Measurements from ENCODE around the gene ADRA2C. TPM values are rescaled to one million over a fixed set of nuclear protein-coding genes. Genes with fewer than 3 reads are reported as not detected.

The ADRA2C gene
- total RNA-seq, 2 donors from 2014 or later, result 16.0 to 17.3 TPM

- Histone ChIP-seq H3K27me3 (ENCODE audit: control insufficient read depth, insufficient read depth, low read length, poor library complexity, severe bottlenecking) (peaks cover 27% of the 10 kb centered on the region), H3K9ac (ENCODE audit: extremely low read depth, low read length, poor library complexity, severe bottlenecking) (no peak overlapping the region), H3K4me3 (ENCODE audit: low read length) (no peak overlapping the region), H3K36me3 (ENCODE audit: control insufficient read depth, insufficient read depth, low read length) (no peaks in the 10 kb centered on the region), H3K4me1 (ENCODE audit: control insufficient read depth, insufficient read depth, low read length) (peaks cover 11% of the 10 kb centered on the region), H3K27ac (ENCODE audit: low read depth, low read length) (no peak overlapping the region), H3K9me3 (ENCODE audit: control insufficient read depth, low read length) (no peaks in the 10 kb centered on the region)
- H3K36me3 Mint-ChIP-seq (ENCODE audit: low read depth), result no peaks in the 10 kb centered on the region
- 49 to 69% methylated on average over 5 to 10 of the region's 10 CpGs for WGBS, 2 experiments (ENCODE audit: insufficient coverage in 1 of 2, insufficient read length in 1 of 2)
- H3K27ac Mint-ChIP-seq, result no peak overlapping the region
- peaks cover 23% of the 10 kb centered on the region for H3K27me3 Mint-ChIP-seq (ENCODE audit: insufficient read depth)
- TF ChIP-seq, protein P1, sequence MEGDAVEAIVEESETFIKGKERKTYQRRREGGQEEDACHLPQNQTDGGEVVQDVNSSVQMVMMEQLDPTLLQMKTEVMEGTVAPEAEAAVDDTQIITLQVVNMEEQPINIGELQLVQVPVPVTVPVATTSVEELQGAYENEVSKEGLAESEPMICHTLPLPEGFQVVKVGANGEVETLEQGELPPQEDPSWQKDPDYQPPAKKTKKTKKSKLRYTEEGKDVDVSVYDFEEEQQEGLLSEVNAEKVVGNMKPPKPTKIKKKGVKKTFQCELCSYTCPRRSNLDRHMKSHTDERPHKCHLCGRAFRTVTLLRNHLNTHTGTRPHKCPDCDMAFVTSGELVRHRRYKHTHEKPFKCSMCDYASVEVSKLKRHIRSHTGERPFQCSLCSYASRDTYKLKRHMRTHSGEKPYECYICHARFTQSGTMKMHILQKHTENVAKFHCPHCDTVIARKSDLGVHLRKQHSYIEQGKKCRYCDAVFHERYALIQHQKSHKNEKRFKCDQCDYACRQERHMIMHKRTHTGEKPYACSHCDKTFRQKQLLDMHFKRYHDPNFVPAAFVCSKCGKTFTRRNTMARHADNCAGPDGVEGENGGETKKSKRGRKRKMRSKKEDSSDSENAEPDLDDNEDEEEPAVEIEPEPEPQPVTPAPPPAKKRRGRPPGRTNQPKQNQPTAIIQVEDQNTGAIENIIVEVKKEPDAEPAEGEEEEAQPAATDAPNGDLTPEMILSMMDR (conservative IDR thresholded peaks at IDR 0.05), result no peak
- no peak overlapping the region for H3K4me3 Mint-ChIP-seq
- H3K9me3 Mint-ChIP-seq, result no peaks in the 10 kb centered on the region
- DNase-seq, result no peak
- peaks cover 7% of the 10 kb centered on the region for H3K4me1 Mint-ChIP-seq
Measured at GRCh38 chr4:3725936-3726870, 40.0 kb upstream of the ADRA2C start.

GRCh38 chr4:3727847-3728469, 38.2 kb upstream of the ADRA2C start:
- no peaks in the 10 kb centered on the region for H3K36me3 Mint-ChIP-seq (ENCODE audit: low read depth)
- peaks cover 23% of the 10 kb centered on the region for H3K27me3 Mint-ChIP-seq (ENCODE audit: insufficient read depth)
- no peak overlapping the region for H3K27ac Mint-ChIP-seq
- Histone ChIP-seq H3K4me3 (ENCODE audit: low read length) (no peak overlapping the region), H3K36me3 (ENCODE audit: control insufficient read depth, insufficient read depth, low read length) (no peaks in the 10 kb centered on the region), H3K9ac (ENCODE audit: extremely low read depth, low read length, poor library complexity, severe bottlenecking) (no peak overlapping the region), H3K9me3 (ENCODE audit: control insufficient read depth, low read length) (no peaks in the 10 kb centered on the region), H3K4me1 (ENCODE audit: control insufficient read depth, insufficient read depth, low read length) (peaks cover 11% of the 10 kb centered on the region), H3K27me3 (ENCODE audit: control insufficient read depth, insufficient read depth, low read length, poor library complexity, severe bottlenecking) (peaks cover 27% of the 10 kb centered on the region), H3K27ac (ENCODE audit: low read depth, low read length) (no peak overlapping the region)
- WGBS, 2 experiments (ENCODE audit: insufficient coverage in 1 of 2, insufficient read length in 1 of 2), result 83 to 100% methylated on average over 2 to 16 of the region's 16 CpGs
- peaks cover 7% of the 10 kb centered on the region for H3K4me1 Mint-ChIP-seq
- DNase-seq, result no peak
- no peak overlapping the region for H3K4me3 Mint-ChIP-seq
- no peaks in the 10 kb centered on the region for H3K9me3 Mint-ChIP-seq
- TF ChIP-seq, protein P1 (conservative IDR thresholded peaks at IDR 0.05), result no peak

DNA sequence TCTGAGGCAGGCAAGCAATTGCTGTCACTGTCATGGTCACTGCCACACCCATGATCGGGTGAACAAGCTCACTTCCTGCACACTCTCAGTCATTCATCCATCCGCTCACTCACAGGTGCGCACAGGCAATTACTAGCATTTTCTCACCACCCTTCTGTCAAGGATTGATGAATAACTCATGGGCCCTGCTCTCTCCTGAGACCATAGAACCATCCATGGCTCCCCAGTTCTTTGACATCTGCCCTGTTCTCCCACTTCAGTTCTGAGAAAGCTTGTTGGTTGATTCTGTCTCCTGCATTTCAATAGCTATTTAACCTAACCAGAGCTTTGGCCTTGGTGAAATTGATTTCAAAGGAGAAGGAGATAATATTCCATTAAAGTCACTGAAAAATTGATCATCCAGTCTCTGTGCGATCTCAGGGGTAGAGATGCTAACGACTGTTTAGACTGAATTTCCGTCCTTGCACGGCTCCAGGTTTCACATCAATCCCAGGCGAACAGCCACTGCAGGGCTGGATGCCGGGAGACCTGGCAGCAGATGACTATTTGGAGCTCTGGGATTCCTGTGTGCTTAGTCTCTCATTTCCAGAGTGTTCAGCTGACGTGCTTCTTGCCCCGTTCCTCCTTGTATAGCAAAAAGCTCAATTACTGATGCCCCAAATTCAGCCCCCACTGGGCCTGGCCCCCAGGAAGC, 36.9 kb upstream of the ADRA2C start:
- Mint-ChIP-seq H3K27me3 (ENCODE audit: insufficient read depth) (peaks cover 19% of the 10 kb centered on the region), H3K9me3 (no peaks in the 10 kb centered on the region), H3K36me3 (ENCODE audit: low read depth) (no peaks in the 10 kb centered on the region), H3K4me1 (peaks cover 5% of the 10 kb centered on the region), H3K4me3 (no peak overlapping the region), H3K27ac (no peak overlapping the region)
- peaks cover 23% of the 10 kb centered on the region for H3K27me3 ChIP-seq (ENCODE audit: control insufficient read depth, insufficient read depth, low read length, poor library complexity, severe bottlenecking)
- 88 to 89% methylated on average over 9 to 11 of the region's 11 CpGs for WGBS, 2 experiments (ENCODE audit: insufficient coverage in 1 of 2, insufficient read length in 1 of 2)
- H3K36me3 ChIP-seq (ENCODE audit: control insufficient read depth, insufficient read depth, low read length), result no peaks in the 10 kb centered on the region
- H3K4me1 ChIP-seq (ENCODE audit: control insufficient read depth, insufficient read depth, low read length), result peaks cover 11% of the 10 kb centered on the region
- TF ChIP-seq, protein P1 (conservative IDR thresholded peaks at IDR 0.05), result no peak
- no peak overlapping the region for H3K27ac ChIP-seq (ENCODE audit: low read depth, low read length)
- no peak overlapping the region for H3K9ac ChIP-seq (ENCODE audit: extremely low read depth, low read length, poor library complexity, severe bottlenecking)
- DNase-seq, result no peak
- H3K9me3 ChIP-seq (ENCODE audit: control insufficient read depth, low read length), result no peaks in the 10 kb centered on the region
- H3K4me3 ChIP-seq (ENCODE audit: low read length), result no peak overlapping the region

Measured in endodermal cell (in vitro differentiated cells).